NCI-H1048 (cell line): ENCODE measurements around the gene SEMA3G.

Source experiments
- DNase-seq: peaks from one replicate; lab custom pipeline; 2025; lab: John Stamatoyannopoulos, UW

The SEMA3G gene

GRCh38 chr3:52408466-52408865, 36.4 kb downstream of the SEMA3G start:
- no peak for DNase-seq

- no peak for DNase-seq
Measured at GRCh38 chr3:52407779-52408178, 37.1 kb downstream of the SEMA3G start.

GRCh38 chr3:52406791-52407510, 38.0 kb downstream of the SEMA3G start:
- DNase-seq: no peak

- DNase-seq: no peak
Measured at GRCh38 chr3:52406231-52406661, 38.7 kb downstream of the SEMA3G start.

GRCh38 chr3:52405601-52406110, 39.2 kb downstream of the SEMA3G start:
- DNase-seq: no peak

- DNase-seq: no peak
Measured at GRCh38 chr3:52405066-52405465, 39.8 kb downstream of the SEMA3G start.

GRCh38 chr3:52404391-52404790, 40.5 kb downstream of the SEMA3G start:
- DNase-seq: no peak

- DNase-seq: no peak
Measured at GRCh38 chr3:52403955-52404354, 40.9 kb downstream of the SEMA3G start.

GRCh38 chr3:52403271-52403841, 41.5 kb downstream of the SEMA3G start:
- no peak for DNase-seq

GRCh38 chr3:52402706-52403270, 42.1 kb downstream of the SEMA3G start:
- no peak for DNase-seq

- no peak for DNase-seq
Measured at GRCh38 chr3:52402101-52402521, 42.8 kb downstream of the SEMA3G start.

- DNase-seq: no peak
Measured at GRCh38 chr3:52401551-52401950, 43.4 kb downstream of the SEMA3G start.

- no peak for DNase-seq
Measured at GRCh38 chr3:52401021-52401420, 43.9 kb downstream of the SEMA3G start.

- DNase-seq: no peak
Measured at GRCh38 chr3:52400275-52400793, 44.6 kb downstream of the SEMA3G start.

GRCh38 chr3:52399593-52399992, 45.3 kb downstream of the SEMA3G start:
- no peak for DNase-seq

GRCh38 chr3:52399131-52399530, 45.8 kb downstream of the SEMA3G start:
- DNase-seq: no peak

- no peak for DNase-seq
Measured at GRCh38 chr3:52398670-52399081, 46.2 kb downstream of the SEMA3G start.

GRCh38 chr3:52397676-52398399, 47.1 kb downstream of the SEMA3G start:
- DNase-seq: no peak

- no peak for DNase-seq
Measured at GRCh38 chr3:52396907-52397591, 47.9 kb downstream of the SEMA3G start.

- no peak for DNase-seq
Measured at GRCh38 chr3:52396011-52396906, 48.6 kb downstream of the SEMA3G start.

GRCh38 chr3:52395503-52395865, 49.4 kb downstream of the SEMA3G start:
- no peak for DNase-seq
